GM21529 (cell line): ENCODE results near the gene SLC24A1.

Source experiments
- ATAC-seq: cut with Tn5 transposase; IDR thresholded peaks from one replicate; pipeline ENCODE4 v1.9.1; 2021; ENCODE audit not compliant: unreplicated experiment

SLC24A1 gene

GRCh38 chr15:65618560-65619109, 3.1 kb upstream of the SLC24A1 start:
- no peak for ATAC-seq

GRCh38 chr15:65619626-65620290, 2.0 kb upstream of the SLC24A1 start:
- no peak for ATAC-seq

GRCh38 chr15:65620833-65621232, 905 bp upstream of the SLC24A1 start:
- ATAC-seq, result no peak

GRCh38 chr15:65623103-65623502, 1.4 kb downstream of the SLC24A1 start:
- no peak for ATAC-seq

- ATAC-seq, result no peak
These were observed 5.1 kb downstream of the SLC24A1 start for GRCh38 chr15:65626856-65627255.

GRCh38 chr15:65629548-65629947, 7.8 kb downstream of the SLC24A1 start:
- no peak for ATAC-seq

- ATAC-seq, result peak; percentile 63
These were observed 9.0 kb downstream of the SLC24A1 start for GRCh38 chr15:65630760-65631159.

GRCh38 chr15:65631503-65631902, 9.8 kb downstream of the SLC24A1 start:
- no peak for ATAC-seq

GRCh38 chr15:65632780-65633375, 11.1 kb downstream of the SLC24A1 start:
- no peak for ATAC-seq

GRCh38 chr15:65633752-65634151, 12.0 kb downstream of the SLC24A1 start:
- no peak for ATAC-seq

- no peak for ATAC-seq
These were observed 12.6 kb downstream of the SLC24A1 start for GRCh38 chr15:65634356-65634755.

- ATAC-seq, result no peak
These were observed 16.4 kb downstream of the SLC24A1 start for GRCh38 chr15:65638109-65638508.

GRCh38 chr15:65638681-65639089, 16.9 kb downstream of the SLC24A1 start:
- ATAC-seq, result no peak

- ATAC-seq, result no peak
These were observed 17.8 kb downstream of the SLC24A1 start for GRCh38 chr15:65639509-65639908.

- ATAC-seq, result no peak
These were observed 20.2 kb downstream of the SLC24A1 start for GRCh38 chr15:65641768-65642475.

- no peak for ATAC-seq
These were observed 20.9 kb downstream of the SLC24A1 start for GRCh38 chr15:65642594-65642993.

GRCh38 chr15:65644282-65644681, 22.5 kb downstream of the SLC24A1 start:
- ATAC-seq, result no peak

GRCh38 chr15:65645392-65645791, 23.7 kb downstream of the SLC24A1 start:
- no peak for ATAC-seq

GRCh38 chr15:65646486-65646885, 24.7 kb downstream of the SLC24A1 start:
- no peak for ATAC-seq

GRCh38 chr15:65650312-65651041, 28.7 kb downstream of the SLC24A1 start:
- no peak for ATAC-seq

- no peak for ATAC-seq
These were observed 29.2 kb downstream of the SLC24A1 start for GRCh38 chr15:65651042-65651322.
